ENCODE data around the gene FBLIM1. TPM values are rescaled to one million over a fixed set of nuclear protein-coding genes. Genes with fewer than 3 reads are reported as not detected.

The FBLIM1 gene, protein sequence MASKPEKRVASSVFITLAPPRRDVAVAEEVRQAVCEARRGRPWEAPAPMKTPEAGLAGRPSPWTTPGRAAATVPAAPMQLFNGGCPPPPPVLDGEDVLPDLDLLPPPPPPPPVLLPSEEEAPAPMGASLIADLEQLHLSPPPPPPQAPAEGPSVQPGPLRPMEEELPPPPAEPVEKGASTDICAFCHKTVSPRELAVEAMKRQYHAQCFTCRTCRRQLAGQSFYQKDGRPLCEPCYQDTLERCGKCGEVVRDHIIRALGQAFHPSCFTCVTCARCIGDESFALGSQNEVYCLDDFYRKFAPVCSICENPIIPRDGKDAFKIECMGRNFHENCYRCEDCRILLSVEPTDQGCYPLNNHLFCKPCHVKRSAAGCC
- total RNA-seq (100 to 1,000 TPM; 418 to 507 TPM), polyA plus RNA-seq (100 to 1,000 TPM; 192 to 584 TPM)
- long read RNA-seq, donor 1, transcript FBLIM1-202 (9 exons, 3,695 nt), result major isoform, 110 of 627 reads
- long read RNA-seq, donor 1, transcript FBLIM1-203 (10 exons, 3,498 nt), result minor isoform, 9 of 627 reads
- long read RNA-seq, donor 1, partial matches to known transcripts, result 124 of 627 reads
- long read RNA-seq, donor 1, other reads (novel, unspliced or antisense), result 377 of 627 reads
- long read RNA-seq, donor 2, transcript FBLIM1-202 (9 exons, 3,695 nt), result major isoform, 45 of 271 reads
- long read RNA-seq, donor 2, partial matches to known transcripts, result 133 of 271 reads
- long read RNA-seq, donor 2, other reads (novel, unspliced or antisense), result 92 of 271 reads

DNA sequence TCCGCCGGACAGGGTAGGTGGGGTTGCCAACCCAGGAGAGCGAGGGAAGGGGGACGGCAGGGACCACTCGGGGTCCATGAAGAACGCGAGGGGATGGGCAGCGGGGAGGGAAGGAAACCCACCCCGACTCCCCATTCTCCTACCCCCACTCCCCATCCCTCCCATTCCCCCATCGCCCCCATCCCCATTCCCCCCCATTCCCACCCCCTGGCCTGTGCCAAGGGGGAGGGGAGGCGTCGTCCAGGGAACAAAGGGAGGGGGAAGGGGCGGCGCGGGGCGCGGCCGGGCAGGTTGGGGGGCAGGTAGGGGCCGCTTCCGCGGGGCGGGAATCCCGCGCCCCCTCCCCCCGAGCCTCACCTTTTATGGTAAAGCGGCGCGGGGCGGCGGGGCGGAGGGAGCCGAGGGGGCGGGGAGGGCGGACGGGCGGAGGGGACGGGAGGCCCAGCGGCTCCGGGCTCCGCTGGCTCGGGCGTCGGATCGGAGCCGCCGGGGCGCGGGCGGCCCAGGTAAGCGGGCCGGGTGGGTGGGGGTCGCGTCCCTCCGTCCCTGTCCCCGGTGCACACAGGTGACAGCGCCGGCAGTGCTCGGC lies at the start of gene FBLIM1:
Gene FBLIM1, plus strand, starts transcription at position 453 of the 589 bp plus-strand sequence. CDS start 6,189 bp downstream, outside the sequence.
- DNase-seq (peak in 1 of 2 donors; percentile 89), ATAC-seq (ENCODE audit: low FRiP score) (peak; percentile 12)
- intact Hi-C loops (cut with DNase I), result no loop called here
- Histone ChIP-seq H3K27ac (ENCODE audit: low read depth in 1 of 2, low read length in 2 of 2) (peak within 1 kb of the TSS; percentile 89 to 96), H3K36me3 (ENCODE audit: control insufficient read depth in 1 of 2, insufficient read depth in 2 of 2, low read length in 1 of 2) (no peaks in the 10 kb centered on the region), H3K9me3 (ENCODE audit: control insufficient read depth, low read length) (no peaks in the 10 kb centered on the region), H3K27me3 (ENCODE audit: control insufficient read depth in 1 of 2, insufficient read depth in 2 of 2, low read length in 1 of 2) (no peaks in the 10 kb centered on the region), H3K4me3 (ENCODE audit: low read length in 2 of 2) (peak within 1 kb of the TSS; percentile 98 to 99), H3K4me1 (ENCODE audit: control insufficient read depth in 1 of 2, insufficient read depth in 2 of 2, low read length in 2 of 2) (no peaks in the 10 kb centered on the region)
- 1% methylated on average over 15 to 58 of the region's 58 CpGs for WGBS, 2 donors

DNA sequence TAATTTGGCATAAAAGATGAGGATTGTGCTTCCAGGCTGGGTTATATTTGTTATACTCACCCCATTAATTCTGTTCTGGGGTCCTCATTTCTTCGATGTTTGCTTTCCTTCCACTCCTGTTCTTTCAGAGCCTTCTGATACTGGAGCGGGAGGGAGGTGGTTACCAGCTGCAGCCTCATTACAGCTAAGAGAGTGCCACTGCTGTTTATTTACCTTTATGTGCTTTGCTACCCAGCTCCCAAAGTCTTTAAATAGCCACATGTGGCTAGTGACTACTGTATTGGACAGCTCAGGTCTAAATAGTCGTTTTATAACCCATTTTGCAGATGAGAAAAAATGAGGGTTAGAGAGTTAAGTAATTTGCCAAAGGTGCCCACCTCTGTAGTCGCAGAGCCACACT lies 49.4 kb upstream of the FBLIM1 start:
- 85 to 90% methylated on average over 4 of the region's 4 CpGs for WGBS, 2 donors
- no peaks in the 10 kb centered on the region for H3K36me3 ChIP-seq (ENCODE audit: control insufficient read depth in 1 of 2, insufficient read depth in 2 of 2, low read length in 1 of 2)
- no peak overlapping the region for H3K4me3 ChIP-seq (ENCODE audit: low read length in 2 of 2)
- intact Hi-C loops (cut with DNase I), result no loop called here
- ATAC-seq (ENCODE audit: low FRiP score) (no peak), DNase-seq (no peak)
- H3K4me1 ChIP-seq (ENCODE audit: control insufficient read depth in 1 of 2, insufficient read depth in 2 of 2, low read length in 2 of 2), result no peaks in the 10 kb centered on the region
- H3K9me3 ChIP-seq (ENCODE audit: control insufficient read depth, low read length), result no peaks in the 10 kb centered on the region
- no peaks in the 10 kb centered on the region for H3K27me3 ChIP-seq (ENCODE audit: control insufficient read depth in 1 of 2, insufficient read depth in 2 of 2, low read length in 1 of 2)
- no peak overlapping the region for H3K27ac ChIP-seq (ENCODE audit: low read depth in 1 of 2, low read length in 2 of 2)

DNA sequence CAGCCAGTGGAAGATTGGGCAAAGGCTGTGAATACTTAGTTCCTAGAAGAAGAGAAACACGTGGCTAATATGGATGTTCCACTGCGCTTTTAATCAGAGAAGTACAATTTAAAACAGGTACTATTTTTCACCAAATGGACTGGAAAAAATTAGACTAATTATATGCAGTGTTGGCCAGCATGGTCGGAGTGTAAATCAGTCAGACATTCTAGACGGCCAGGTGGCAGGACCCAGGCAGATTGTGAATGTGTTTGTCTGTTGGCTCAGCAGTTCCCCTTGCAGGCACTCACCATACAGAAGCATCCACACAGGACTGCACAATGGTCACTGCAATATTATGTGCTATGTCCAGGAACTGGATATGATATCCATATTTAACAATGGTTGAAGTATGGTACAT lies 46.4 kb upstream of the FBLIM1 start:
- no peak overlapping the region for H3K4me3 ChIP-seq (ENCODE audit: low read length in 2 of 2)
- no peaks in the 10 kb centered on the region for H3K9me3 ChIP-seq (ENCODE audit: control insufficient read depth, low read length)
- DNase-seq (no peak), ATAC-seq (ENCODE audit: low FRiP score) (no peak)
- no peak overlapping the region for H3K27ac ChIP-seq (ENCODE audit: low read depth in 1 of 2, low read length in 2 of 2)
- no peaks in the 10 kb centered on the region for H3K27me3 ChIP-seq (ENCODE audit: control insufficient read depth in 1 of 2, insufficient read depth in 2 of 2, low read length in 1 of 2)
- H3K4me1 ChIP-seq (ENCODE audit: control insufficient read depth in 1 of 2, insufficient read depth in 2 of 2, low read length in 2 of 2), result peaks cover 4% of the 10 kb centered on the region in 2 donors
- intact Hi-C loops (cut with DNase I), result no loop called here
- peaks cover 0 to 3% of the 10 kb centered on the region in 2 donors for H3K36me3 ChIP-seq (ENCODE audit: control insufficient read depth in 1 of 2, insufficient read depth in 2 of 2, low read length in 1 of 2)
- 59 to 61% methylated on average over 4 of the region's 4 CpGs for WGBS, 2 donors

DNA sequence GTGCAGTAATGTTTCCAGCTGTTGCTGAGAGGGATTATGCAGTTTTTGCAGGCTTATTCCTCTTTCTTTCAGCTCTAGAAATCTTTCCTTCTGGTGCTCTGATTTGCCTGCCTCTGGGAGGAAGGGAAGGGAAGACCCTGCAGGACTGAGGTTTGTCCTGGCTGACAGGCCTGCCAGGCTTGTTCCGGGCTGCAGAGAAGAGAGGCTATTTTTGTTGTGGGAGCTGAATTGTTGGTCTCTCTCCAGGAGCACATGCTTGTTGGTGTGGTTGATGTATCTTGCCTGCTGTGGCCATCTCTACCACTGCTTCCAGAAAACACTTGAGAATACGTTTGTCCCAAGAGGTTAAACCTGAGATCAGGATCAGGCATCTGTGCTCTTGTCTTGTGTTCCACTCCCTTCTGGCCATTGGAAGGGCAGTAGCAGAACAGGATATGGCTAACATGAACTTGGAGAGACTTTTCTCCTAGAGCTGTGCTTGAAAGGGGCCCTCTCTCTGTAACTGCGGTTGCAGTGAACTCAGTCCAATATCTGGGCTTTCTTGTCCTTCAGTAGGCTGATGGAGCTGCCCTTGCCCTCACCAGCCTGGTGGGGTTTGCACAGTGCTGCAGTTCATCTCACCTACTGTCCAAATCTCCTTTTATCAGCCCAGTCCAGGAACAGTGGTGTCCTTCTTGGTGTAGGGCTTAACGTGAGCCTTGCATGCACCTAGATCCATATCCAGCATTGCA lies 44.0 kb upstream of the FBLIM1 start:
- H3K4me1 ChIP-seq (ENCODE audit: control insufficient read depth in 1 of 2, insufficient read depth in 2 of 2, low read length in 2 of 2), result peaks cover 4% of the 10 kb centered on the region in 2 donors
- peaks cover 0 to 3% of the 10 kb centered on the region in 2 donors for H3K36me3 ChIP-seq (ENCODE audit: control insufficient read depth in 1 of 2, insufficient read depth in 2 of 2, low read length in 1 of 2)
- WGBS, 2 donors, result 12 to 13% methylated on average over 4 of the region's 4 CpGs
- ATAC-seq (ENCODE audit: low FRiP score) (peak; percentile 52), DNase-seq (no peak)
- no peak overlapping the region for H3K4me3 ChIP-seq (ENCODE audit: low read length in 2 of 2)
- intact Hi-C loops (cut with DNase I), result no loop called here
- H3K27me3 ChIP-seq (ENCODE audit: control insufficient read depth in 1 of 2, insufficient read depth in 2 of 2, low read length in 1 of 2), result no peaks in the 10 kb centered on the region
- peak overlapping the region in 1 of 2 donors; percentile 1 for H3K27ac ChIP-seq (ENCODE audit: low read depth in 1 of 2, low read length in 2 of 2)
- no peaks in the 10 kb centered on the region for H3K9me3 ChIP-seq (ENCODE audit: control insufficient read depth, low read length)

DNA sequence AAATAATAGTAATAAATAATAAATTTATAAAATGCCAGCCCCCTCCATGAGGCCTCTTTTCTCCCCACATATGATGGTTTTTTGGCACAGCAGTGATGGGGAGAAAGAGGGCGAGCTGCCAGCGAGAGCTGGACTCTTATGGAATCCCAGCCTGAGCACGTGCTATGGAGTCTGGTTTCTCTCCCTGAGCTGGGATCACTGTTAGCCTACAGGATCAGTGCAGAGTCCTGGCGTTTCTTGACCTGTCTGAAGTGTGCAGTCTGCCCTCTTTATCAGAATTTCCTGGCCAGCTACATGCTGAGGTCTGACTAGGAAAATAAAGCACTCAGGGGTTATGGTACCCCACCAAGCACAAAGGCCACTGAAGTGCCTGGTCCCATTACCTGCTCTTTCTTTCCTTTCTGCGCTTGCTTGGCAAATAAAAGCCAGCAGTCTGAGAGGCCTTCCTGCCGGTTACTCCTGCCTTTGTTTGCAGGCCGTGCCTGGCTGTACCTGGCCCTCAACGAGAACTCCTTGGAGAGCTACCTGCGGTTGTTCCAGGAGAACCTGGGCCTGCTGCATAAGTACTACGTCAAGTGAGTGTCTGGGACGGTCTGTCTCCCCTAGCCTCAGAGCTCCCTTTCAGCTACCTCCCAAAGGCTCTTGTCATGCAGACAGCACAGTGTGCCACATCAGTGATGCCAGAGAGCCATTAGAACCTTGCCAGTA lies 41.0 kb upstream of the FBLIM1 start:
- Histone ChIP-seq H3K27ac (ENCODE audit: low read depth in 1 of 2, low read length in 2 of 2) (no peak overlapping the region), H3K4me1 (ENCODE audit: control insufficient read depth in 1 of 2, insufficient read depth in 2 of 2, low read length in 2 of 2) (peaks cover 4% of the 10 kb centered on the region in 2 donors), H3K4me3 (ENCODE audit: low read length in 2 of 2) (no peak overlapping the region), H3K27me3 (ENCODE audit: control insufficient read depth in 1 of 2, insufficient read depth in 2 of 2, low read length in 1 of 2) (no peaks in the 10 kb centered on the region), H3K36me3 (ENCODE audit: control insufficient read depth in 1 of 2, insufficient read depth in 2 of 2, low read length in 1 of 2) (peaks cover 0 to 3% of the 10 kb centered on the region in 2 donors), H3K9me3 (ENCODE audit: control insufficient read depth, low read length) (no peaks in the 10 kb centered on the region)
- intact Hi-C loops (cut with DNase I), result no loop called here
- WGBS, 2 donors, result 61 to 66% methylated on average over 11 of the region's 11 CpGs
- no peak for ATAC-seq (ENCODE audit: low FRiP score)
- peak in 1 of 2 donors; percentile 36 for DNase-seq

DNA sequence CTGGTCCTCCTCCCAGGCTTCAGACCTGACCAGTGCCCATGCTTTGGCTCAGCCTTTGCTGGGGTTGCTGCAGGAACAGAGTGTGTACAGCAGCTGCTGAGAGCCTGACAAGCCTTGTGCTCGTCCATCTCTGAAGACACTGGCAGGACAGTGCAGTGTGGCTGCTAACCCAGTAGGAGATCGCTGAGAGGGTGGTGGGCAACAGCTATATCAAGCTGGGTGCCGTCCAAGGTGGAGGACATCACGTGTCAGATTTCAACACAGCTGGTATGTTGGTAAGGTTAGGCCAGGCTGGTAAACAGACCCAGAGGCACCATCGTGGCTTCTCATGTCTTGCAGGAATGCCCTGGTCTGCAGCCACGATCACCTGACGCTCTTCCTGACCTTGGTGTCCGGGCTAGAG lies 40.4 kb upstream of the FBLIM1 start:
- H3K36me3 ChIP-seq (ENCODE audit: control insufficient read depth in 1 of 2, insufficient read depth in 2 of 2, low read length in 1 of 2), result peaks cover 0 to 3% of the 10 kb centered on the region in 2 donors
- H3K4me1 ChIP-seq (ENCODE audit: control insufficient read depth in 1 of 2, insufficient read depth in 2 of 2, low read length in 2 of 2), result peaks cover 4% of the 10 kb centered on the region in 2 donors
- 84 to 85% methylated on average over 8 of the region's 8 CpGs for WGBS, 2 donors

DNA sequence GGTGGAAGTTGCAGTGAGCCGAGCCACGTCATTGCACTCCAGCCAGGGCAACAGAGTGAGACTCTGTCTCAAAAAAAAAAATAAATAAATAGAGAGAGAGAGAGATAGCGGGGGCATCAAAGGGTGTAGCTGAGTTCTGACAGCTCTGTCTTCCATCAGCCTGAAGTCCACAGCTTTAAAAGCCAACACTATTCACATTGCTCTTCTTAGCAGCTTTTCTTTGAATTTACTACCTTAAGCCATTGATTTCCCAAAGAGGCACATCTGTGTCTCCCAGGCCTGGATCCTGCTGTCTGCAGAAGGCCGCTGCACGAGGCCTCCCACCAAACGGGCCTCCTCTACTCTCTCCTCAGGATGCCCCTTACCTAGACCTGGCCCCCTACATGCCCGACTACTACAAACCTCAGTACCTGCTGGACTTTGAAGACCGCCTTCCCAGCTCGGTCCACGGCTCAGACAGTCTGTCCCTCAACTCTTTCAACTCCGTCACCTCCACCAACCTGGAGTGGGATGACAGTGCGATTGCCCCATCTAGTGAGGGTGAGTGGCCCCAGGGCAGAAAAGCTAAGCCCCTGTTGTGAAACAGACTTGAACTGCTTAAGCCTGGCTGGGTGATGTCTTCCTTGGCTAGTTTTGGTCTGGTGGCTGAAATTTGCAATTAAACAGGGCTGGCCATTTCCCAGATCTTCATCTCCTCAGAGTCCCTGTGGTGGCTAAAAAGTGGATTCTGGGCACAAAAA lies 39.0 kb upstream of the FBLIM1 start:
- no peak for DNase-seq
- Histone ChIP-seq H3K9me3 (ENCODE audit: control insufficient read depth, low read length) (no peaks in the 10 kb centered on the region), H3K27me3 (ENCODE audit: control insufficient read depth in 1 of 2, insufficient read depth in 2 of 2, low read length in 1 of 2) (no peaks in the 10 kb centered on the region), H3K36me3 (ENCODE audit: control insufficient read depth in 1 of 2, insufficient read depth in 2 of 2, low read length in 1 of 2) (peaks cover 0 to 3% of the 10 kb centered on the region in 2 donors), H3K4me3 (ENCODE audit: low read length in 2 of 2) (no peak overlapping the region), H3K27ac (ENCODE audit: low read depth in 1 of 2, low read length in 2 of 2) (no peak overlapping the region), H3K4me1 (ENCODE audit: control insufficient read depth in 1 of 2, insufficient read depth in 2 of 2, low read length in 2 of 2) (peaks cover under 1 to 2% of the 10 kb centered on the region in 2 donors)
- ATAC-seq (ENCODE audit: low FRiP score), result no peak
- intact Hi-C loops (cut with DNase I), result no loop called here
- WGBS, 2 donors, result 86 to 88% methylated on average over 12 of the region's 12 CpGs

More for the DNA sequence above, 40.4 kb upstream of the FBLIM1 start:
- Histone ChIP-seq H3K27ac (ENCODE audit: low read depth in 1 of 2, low read length in 2 of 2) (no peak overlapping the region), H3K27me3 (ENCODE audit: control insufficient read depth in 1 of 2, insufficient read depth in 2 of 2, low read length in 1 of 2) (no peaks in the 10 kb centered on the region), H3K4me3 (ENCODE audit: low read length in 2 of 2) (no peak overlapping the region), H3K9me3 (ENCODE audit: control insufficient read depth, low read length) (no peaks in the 10 kb centered on the region)
- intact Hi-C loops (cut with DNase I), result no loop called here
- ATAC-seq (ENCODE audit: low FRiP score), result no peak
- DNase-seq, result peak in 1 of 2 donors; percentile 36
